ENCODE measurements around the gene VPS13C. TPM values are rescaled to one million over a fixed set of nuclear protein-coding genes. Genes with fewer than 3 reads are reported as not detected.

Gene VPS13C
- total RNA-seq, 1 donor from 2014 or later: 100 TPM

- ATAC-seq (no peak), DNase-seq (no peak)
- Histone ChIP-seq H3K9me3 (no peaks in the 10 kb centered on the region), H3K27ac (no peak overlapping the region), H3K36me3 (peaks cover 71% of the 10 kb centered on the region), H3K27me3 (ENCODE audit: low read depth) (no peaks in the 10 kb centered on the region), H3K4me3 (no peak overlapping the region), H3K4me1 (no peaks in the 10 kb centered on the region)
- intact Hi-C loops (cut with DNase I): no loop called here
- no peak for TF ChIP-seq CTCF (IDR thresholded peaks at IDR 0.05)
Observed at GRCh38 chr15:61923173-61923572, 137.1 kb downstream of the VPS13C start.

GRCh38 chr15:61921093-61921492 is 139.2 kb downstream of the VPS13C start:
- Histone ChIP-seq H3K9me3 (no peaks in the 10 kb centered on the region), H3K36me3 (peaks cover 78% of the 10 kb centered on the region), H3K4me3 (no peak overlapping the region), H3K27ac (no peak overlapping the region), H3K27me3 (ENCODE audit: low read depth) (no peaks in the 10 kb centered on the region), H3K4me1 (no peaks in the 10 kb centered on the region)
- DNase-seq: no peak
- intact Hi-C loops (cut with DNase I): no loop called here
- no peak for ATAC-seq
- TF ChIP-seq CTCF (IDR thresholded peaks at IDR 0.05): no peak

- Histone ChIP-seq H3K27ac (no peak overlapping the region), H3K27me3 (ENCODE audit: low read depth) (no peaks in the 10 kb centered on the region), H3K4me3 (no peak overlapping the region), H3K4me1 (no peaks in the 10 kb centered on the region), H3K9me3 (no peaks in the 10 kb centered on the region), H3K36me3 (peaks cover 94% of the 10 kb centered on the region)
- DNase-seq (no peak), ATAC-seq (no peak)
- no peak for TF ChIP-seq CTCF (IDR thresholded peaks at IDR 0.05)
- intact Hi-C loops (cut with DNase I): no loop called here
Observed at GRCh38 chr15:61917457-61917856, 142.8 kb downstream of the VPS13C start.

GRCh38 chr15:61916104-61916503 is 144.1 kb downstream of the VPS13C start:
- ATAC-seq (no peak), DNase-seq (no peak)
- intact Hi-C loops (cut with DNase I): no loop called here
- no peak for TF ChIP-seq CTCF (IDR thresholded peaks at IDR 0.05)
- Histone ChIP-seq H3K27me3 (ENCODE audit: low read depth) (no peaks in the 10 kb centered on the region), H3K4me3 (no peak overlapping the region), H3K9me3 (no peaks in the 10 kb centered on the region), H3K36me3 (peaks cover 87% of the 10 kb centered on the region), H3K4me1 (no peaks in the 10 kb centered on the region), H3K27ac (no peak overlapping the region)

GRCh38 chr15:61915640-61916039 is 144.6 kb downstream of the VPS13C start:
- no peak overlapping the region for H3K4me3 ChIP-seq
- no peak for DNase-seq
- ATAC-seq: no peak
- no peak overlapping the region for H3K27ac ChIP-seq
- intact Hi-C loops (cut with DNase I): no loop called here
- H3K27me3 ChIP-seq (ENCODE audit: low read depth): no peaks in the 10 kb centered on the region
- no peaks in the 10 kb centered on the region for H3K9me3 ChIP-seq
- peaks cover 87% of the 10 kb centered on the region for H3K36me3 ChIP-seq
- no peak for TF ChIP-seq CTCF (IDR thresholded peaks at IDR 0.05)
- H3K4me1 ChIP-seq: no peaks in the 10 kb centered on the region

- H3K36me3 ChIP-seq: peaks cover 84% of the 10 kb centered on the region
- no peak overlapping the region for H3K4me3 ChIP-seq
- DNase-seq (no peak), ATAC-seq (no peak)
- no peaks in the 10 kb centered on the region for H3K27me3 ChIP-seq (ENCODE audit: low read depth)
- no peak overlapping the region for H3K27ac ChIP-seq
- no peak for TF ChIP-seq CTCF (IDR thresholded peaks at IDR 0.05)
- no peaks in the 10 kb centered on the region for H3K4me1 ChIP-seq
- intact Hi-C loops (cut with DNase I): no loop called here
- H3K9me3 ChIP-seq: no peaks in the 10 kb centered on the region
Observed at GRCh38 chr15:61910839-61911369, 149.3 kb downstream of the VPS13C start.

Measured in lower lobe of right lung (tissue), 2 donors.